OCI-LY3 (cell line): ENCODE data around the gene SUMO4.

Experiments
- H2AFZ ChIP-seq: fragments of 200-600, 300-600 bp; shearing (Covaris generic); 2 replicates; pipeline ENCODE4 v1.6.0; 2014; ENCODE audit warnings: antibody characterized with exemption, low read depth, low read length
- H3K27ac ChIP-seq: fragments of 200-600, 300-600 bp; sonication (generic); 2 replicates; pipeline ENCODE4 v1.5.1; 2014; ENCODE audit warnings: mild to moderate bottlenecking, low read length, moderate library complexity, mixed read lengths
- H3K27me3 ChIP-seq: fragments of 200-600, 300-600 bp; sonication (generic); 2 replicates; pipeline ENCODE4 v1.6.1; 2014; ENCODE audit warnings: low read depth, low read length, mixed read lengths
- H3K36me3 ChIP-seq: fragments of 200-600, 300-600 bp; sonication (generic); replicated peaks from 2 replicates; pipeline ENCODE3; 2014; ENCODE audit warnings: low read depth, low read length, mixed read lengths
- H3K4me1 ChIP-seq: fragments of 300-600, 200-600 bp; sonication (generic); 2 replicates; pipeline ENCODE4 v1.6.1; 2014; ENCODE audit warnings: low read length, mixed read lengths
- H3K4me2 ChIP-seq: fragments of 200-600, 300-600 bp; sonication (generic); 2 replicates; pipeline ENCODE4 v1.6.1; 2014; ENCODE audit warnings: low read length, mixed read lengths
- H3K4me3 ChIP-seq: fragments of 300-600, 200-600 bp; sonication (generic); 2 replicates; pipeline ENCODE4 v1.5.1; 2014; ENCODE audit warnings: antibody characterized with exemption, mild to moderate bottlenecking, low read length, moderate library complexity
- H3K79me2 ChIP-seq: fragments of 300-600, 200-600 bp; shearing (Covaris generic); 2 replicates; pipeline ENCODE4 v1.6.1; 2014; ENCODE audit warnings: mild to moderate bottlenecking, low read length, mixed read lengths
- H3K9ac ChIP-seq: fragments of 300-600, 200-600 bp; shearing (Covaris generic); 2 replicates; pipeline ENCODE4 v1.6.0; 2014; ENCODE audit warnings: mild to moderate bottlenecking, low read length, moderate library complexity
- H3K9me3 ChIP-seq: fragments of 200-600, 300-600 bp; shearing (Covaris generic); 2 replicates; pipeline ENCODE4 v1.6.1; 2014; ENCODE audit warnings: low read length, mixed read lengths; ENCODE audit not compliant: insufficient read depth
- H4K20me1 ChIP-seq: fragments of 200-600, 300-600 bp; sonication (generic); 2 replicates; pipeline ENCODE4 v1.6.1; 2016; ENCODE audit warnings: low read length, mixed read lengths; ENCODE audit not compliant: insufficient read depth
- EZH2phosphoT487 ChIP-seq: fragments of 200-600 bp; shearing (Covaris generic); IDR thresholded peaks from 2 replicates; pipeline ENCODE4 v1.6.1; 2018; ENCODE audit warnings: antibody characterized with exemption, mixed run types, low read depth
- TF ChIP-seq, protein P1 (sequence below): fragments of 200-600, 300-600 bp; sonication (generic); IDR thresholded peaks from 2 replicates; pipeline ENCODE4 v1.5.1; 2014; ENCODE audit warnings: antibody characterized with exemption, low read length, low read depth

The SUMO4 gene

DNA sequence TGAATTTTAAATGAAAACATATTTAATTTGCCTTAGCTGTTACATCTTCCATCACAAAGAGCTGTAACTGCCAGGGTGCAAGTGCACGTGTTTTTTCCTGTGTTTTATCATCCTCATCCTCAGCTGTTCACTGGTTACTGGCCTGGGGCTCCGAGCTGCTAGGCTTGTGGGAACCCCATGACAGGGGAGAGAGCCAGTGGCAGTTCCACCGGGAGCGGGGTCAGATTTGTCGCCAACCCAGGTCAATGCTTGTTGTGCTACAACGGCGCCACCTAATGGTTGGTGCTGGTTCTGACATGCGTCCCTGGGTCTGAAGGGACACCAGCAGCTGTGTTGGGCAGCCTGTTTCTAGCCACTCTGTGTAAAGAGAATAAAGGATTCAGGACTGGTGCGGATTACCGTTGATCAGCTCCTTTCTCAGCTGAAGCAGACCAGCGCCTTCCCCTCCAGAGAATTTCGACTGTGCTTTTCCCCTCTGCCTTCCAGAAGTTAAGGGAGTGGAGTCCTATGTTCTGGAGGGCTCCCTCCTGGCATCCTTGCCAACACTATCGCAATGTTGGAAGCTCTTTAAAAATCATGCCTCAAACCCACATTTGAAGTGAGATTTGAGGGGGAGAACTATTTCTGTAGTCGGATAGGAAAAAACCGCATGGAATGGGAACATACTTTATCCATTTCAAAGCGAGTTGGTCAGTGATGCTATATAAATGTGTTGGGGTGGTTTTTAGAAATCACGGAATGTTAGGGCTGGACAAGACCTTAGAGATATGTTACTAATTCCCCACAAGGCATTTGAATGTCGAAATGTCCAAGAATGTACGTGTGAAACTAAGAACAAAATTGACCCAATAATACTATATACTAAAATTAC is 32.1 kb downstream of the SUMO4 start:
- Histone ChIP-seq H3K4me2 (peak overlapping the region; percentile 82), H3K79me2 (no peaks in the 10 kb centered on the region), H3K27me3 (no peaks in the 10 kb centered on the region), H3K9me3 (no peaks in the 10 kb centered on the region), H2AFZ (no peak overlapping the region), H3K4me3 (peak overlapping the region; percentile 63), H3K27ac (no peak overlapping the region), H4K20me1 (no peaks in the 10 kb centered on the region), H3K36me3 (no peaks in the 10 kb centered on the region), H3K9ac (no peak overlapping the region), H3K4me1 (peaks cover 6% of the 10 kb centered on the region)
- no peak for TF ChIP-seq EZH2phosphoT487
- TF ChIP-seq, protein P1, sequence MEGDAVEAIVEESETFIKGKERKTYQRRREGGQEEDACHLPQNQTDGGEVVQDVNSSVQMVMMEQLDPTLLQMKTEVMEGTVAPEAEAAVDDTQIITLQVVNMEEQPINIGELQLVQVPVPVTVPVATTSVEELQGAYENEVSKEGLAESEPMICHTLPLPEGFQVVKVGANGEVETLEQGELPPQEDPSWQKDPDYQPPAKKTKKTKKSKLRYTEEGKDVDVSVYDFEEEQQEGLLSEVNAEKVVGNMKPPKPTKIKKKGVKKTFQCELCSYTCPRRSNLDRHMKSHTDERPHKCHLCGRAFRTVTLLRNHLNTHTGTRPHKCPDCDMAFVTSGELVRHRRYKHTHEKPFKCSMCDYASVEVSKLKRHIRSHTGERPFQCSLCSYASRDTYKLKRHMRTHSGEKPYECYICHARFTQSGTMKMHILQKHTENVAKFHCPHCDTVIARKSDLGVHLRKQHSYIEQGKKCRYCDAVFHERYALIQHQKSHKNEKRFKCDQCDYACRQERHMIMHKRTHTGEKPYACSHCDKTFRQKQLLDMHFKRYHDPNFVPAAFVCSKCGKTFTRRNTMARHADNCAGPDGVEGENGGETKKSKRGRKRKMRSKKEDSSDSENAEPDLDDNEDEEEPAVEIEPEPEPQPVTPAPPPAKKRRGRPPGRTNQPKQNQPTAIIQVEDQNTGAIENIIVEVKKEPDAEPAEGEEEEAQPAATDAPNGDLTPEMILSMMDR = peak; percentile 82

DNA sequence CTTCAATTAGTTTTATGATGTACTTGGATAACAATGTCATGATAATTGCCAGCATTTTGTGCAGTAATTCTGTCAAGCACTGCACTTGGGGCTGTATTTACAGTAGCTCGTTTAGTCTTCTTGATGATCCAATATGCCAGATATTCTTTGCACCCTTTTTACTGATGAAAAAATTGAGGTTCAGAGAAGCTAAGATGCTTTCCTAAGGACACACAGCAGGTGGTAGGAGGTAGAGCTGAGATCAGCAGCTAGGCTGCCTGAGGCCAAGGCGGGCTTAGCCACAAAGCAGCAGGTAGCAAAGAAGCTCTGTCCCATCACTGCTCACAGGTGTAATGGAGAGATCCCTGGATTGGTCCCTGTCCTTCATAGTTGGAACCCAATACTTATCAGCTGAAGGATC is 33.3 kb downstream of the SUMO4 start:
- Histone ChIP-seq H4K20me1 (no peaks in the 10 kb centered on the region), H3K4me3 (no peak overlapping the region), H3K36me3 (no peaks in the 10 kb centered on the region), H3K79me2 (no peaks in the 10 kb centered on the region), H3K9me3 (no peaks in the 10 kb centered on the region), H3K4me2 (no peak overlapping the region), H3K9ac (no peak overlapping the region), H3K4me1 (peaks cover 6% of the 10 kb centered on the region), H3K27me3 (no peaks in the 10 kb centered on the region), H2AFZ (no peak overlapping the region), H3K27ac (no peak overlapping the region)
- TF ChIP-seq, protein P1 = no peak
- no peak for TF ChIP-seq EZH2phosphoT487

DNA sequence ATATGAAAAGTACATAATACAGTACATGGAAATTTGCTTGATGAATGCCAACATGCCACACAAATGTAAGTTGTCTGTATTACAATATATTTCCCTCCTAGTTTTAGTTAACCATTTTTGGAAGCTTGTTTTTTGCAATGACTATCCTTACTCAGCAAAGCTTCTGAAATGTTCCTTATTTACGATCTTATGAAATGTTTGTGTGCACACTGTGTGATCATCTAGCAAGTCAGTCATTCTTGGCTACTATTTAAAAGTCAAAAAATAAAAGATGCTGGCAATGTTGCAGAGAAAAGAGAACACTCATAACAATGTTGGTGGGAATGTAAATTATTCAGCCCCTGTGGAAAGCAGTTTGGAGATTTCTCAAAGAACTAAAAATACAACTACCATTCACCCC is 33.8 kb downstream of the SUMO4 start:
- H4K20me1 ChIP-seq = no peaks in the 10 kb centered on the region
- no peaks in the 10 kb centered on the region for H3K79me2 ChIP-seq
- H3K27ac ChIP-seq = no peak overlapping the region
- no peak overlapping the region for H3K4me3 ChIP-seq
- H3K36me3 ChIP-seq = no peaks in the 10 kb centered on the region
- H3K27me3 ChIP-seq = no peaks in the 10 kb centered on the region
- H2AFZ ChIP-seq = no peak overlapping the region
- H3K9ac ChIP-seq = no peak overlapping the region
- no peak overlapping the region for H3K4me2 ChIP-seq
- H3K9me3 ChIP-seq = no peaks in the 10 kb centered on the region
- peaks cover 10% of the 10 kb centered on the region for H3K4me1 ChIP-seq
- TF ChIP-seq, protein P1 = no peak
- no peak for TF ChIP-seq EZH2phosphoT487

DNA sequence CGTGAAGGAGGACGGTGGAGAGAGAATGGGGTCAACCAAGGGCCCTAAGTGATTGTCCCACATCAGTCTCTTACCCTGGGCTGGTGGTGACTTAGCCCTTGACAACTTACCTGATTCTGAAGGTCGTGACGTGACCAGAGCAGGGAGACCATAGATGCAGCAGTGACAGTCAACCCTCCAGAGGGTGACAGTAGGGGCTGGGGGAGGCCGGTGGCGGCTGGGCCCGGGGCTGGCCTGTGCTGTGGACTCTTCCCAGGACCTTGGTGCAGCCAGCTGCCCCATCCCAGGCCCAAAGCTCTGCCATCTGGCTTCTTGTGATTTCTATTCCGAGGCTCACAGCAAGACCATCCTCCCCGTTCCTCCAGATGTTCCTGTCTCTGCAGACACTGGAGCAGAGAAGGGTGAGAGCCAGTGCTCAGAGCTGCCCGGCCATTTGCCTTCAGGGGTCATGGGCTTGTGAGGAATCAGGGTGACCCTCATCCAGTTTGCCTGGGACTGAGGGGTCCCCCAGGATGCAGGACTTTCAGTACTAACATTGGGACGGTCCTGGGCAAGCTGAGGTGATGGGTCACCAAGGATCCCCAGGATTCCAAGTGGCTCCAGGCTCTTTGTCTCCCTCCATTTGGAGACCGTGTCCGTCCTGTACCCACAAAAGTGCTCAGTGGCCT is 36.0 kb downstream of the SUMO4 start:
- Histone ChIP-seq H3K4me1 (peaks cover 17% of the 10 kb centered on the region), H3K4me2 (no peak overlapping the region), H2AFZ (no peak overlapping the region), H3K79me2 (no peaks in the 10 kb centered on the region), H3K27me3 (no peaks in the 10 kb centered on the region), H3K36me3 (no peaks in the 10 kb centered on the region), H3K9ac (no peak overlapping the region), H3K27ac (no peak overlapping the region), H3K9me3 (no peaks in the 10 kb centered on the region), H4K20me1 (no peaks in the 10 kb centered on the region), H3K4me3 (no peak overlapping the region)
- TF ChIP-seq, protein P1 = no peak
